GM10847 (cell line): ENCODE measurements around the gene CCDC32.

ENCODE experiments used
- POLR2A ChIP-seq: IDR thresholded peaks from 2 replicates; pipeline ENCODE4 v1.6.1; 2011; ENCODE audit not compliant: insufficient read length; ENCODE audit errors: extremely low read depth

Gene CCDC32

DNA sequence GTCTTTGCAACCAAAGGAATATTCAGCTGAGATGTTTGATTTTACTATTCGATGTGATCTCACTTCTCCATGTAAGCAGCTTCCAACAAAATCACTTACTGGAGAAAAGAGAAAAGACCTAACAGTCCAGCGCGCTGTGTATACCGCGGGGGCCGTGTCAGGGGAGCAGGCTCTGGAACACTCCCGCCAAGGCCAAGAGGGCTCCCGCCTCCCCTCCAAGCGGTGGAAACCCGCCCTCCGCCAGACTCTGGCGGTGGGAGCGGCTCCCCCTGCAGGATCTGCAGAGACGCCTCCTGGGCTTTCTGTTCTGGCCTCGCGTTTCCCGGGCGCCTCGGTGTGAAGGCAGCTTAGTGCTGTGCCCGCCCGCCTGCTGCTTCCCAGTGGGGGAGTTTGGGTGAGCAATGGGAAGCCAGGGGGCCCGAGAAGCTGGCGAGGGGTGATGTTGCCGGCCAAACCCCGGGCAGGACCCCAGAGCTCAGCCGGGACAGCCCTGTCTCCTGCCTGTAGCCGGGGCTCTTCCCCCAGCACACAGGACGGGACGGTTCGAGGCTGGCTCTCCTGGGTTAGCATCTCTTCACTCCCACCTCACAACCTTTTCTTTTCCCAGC is 57.8 kb downstream of the CCDC32 start:
- no peak for TF ChIP-seq POLR2A
